SH-SY5Y (cell line): Measurements from ENCODE around the gene MS4A4A.

Experiments
- GATA2 ChIP-seq: IDR thresholded peaks from 2 replicates; pipeline ENCODE4 v1.6.1; 2011; ENCODE audit warnings: mild to moderate bottlenecking, low read depth, low read length
- GATA3 ChIP-seq: IDR thresholded peaks from 2 replicates; pipeline ENCODE4 v1.6.1; 2011; ENCODE audit warnings: low read depth, mild to moderate bottlenecking, low read length, moderate library complexity

- TF ChIP-seq GATA3 (no peak), GATA2 (no peak)
Observed at GRCh38 chr11:60241786-60242185, 38.7 kb upstream of the MS4A4A start.
